ENCODE measurements around the gene PPP1R7. TPM values are rescaled to one million over a fixed set of nuclear protein-coding genes. Genes with fewer than 3 reads are reported as not detected.

The PPP1R7 gene
- total RNA-seq, 1 donor: 46.7 TPM

GRCh38 chr2:241190291-241190981 is 40.2 kb downstream of the PPP1R7 start:
- Histone ChIP-seq H3K9me3 (ENCODE audit: low read depth, low read length) (no peaks in the 10 kb centered on the region), H3K4me1 (ENCODE audit: insufficient read depth, low read length) (no peaks in the 10 kb centered on the region), H3K4me3 (ENCODE audit: insufficient read depth, low read length) (no peak overlapping the region), H3K27ac (ENCODE audit: low read depth, low read length) (no peak overlapping the region), H3K36me3 (ENCODE audit: insufficient read depth, low read length) (no peaks in the 10 kb centered on the region), H3K4me2 (ENCODE audit: insufficient read depth, low read length) (no peak overlapping the region), H2AFZ (ENCODE audit: low read length) (no peak overlapping the region), H3K27me3 (ENCODE audit: insufficient read depth, low read length) (peaks cover 4% of the 10 kb centered on the region), H4K20me1 (ENCODE audit: insufficient read depth, low read length) (no peaks in the 10 kb centered on the region), H3K79me2 (ENCODE audit: insufficient read depth, low read length) (no peaks in the 10 kb centered on the region)
- TF ChIP-seq CTCF (IDR thresholded peaks at IDR 0.05; ENCODE audit: extremely low read depth, low read depth, low read length): no peak
- DNase-seq (ENCODE audit: insufficient read length, low spot score, missing footprints): peak; percentile 73

DNA sequence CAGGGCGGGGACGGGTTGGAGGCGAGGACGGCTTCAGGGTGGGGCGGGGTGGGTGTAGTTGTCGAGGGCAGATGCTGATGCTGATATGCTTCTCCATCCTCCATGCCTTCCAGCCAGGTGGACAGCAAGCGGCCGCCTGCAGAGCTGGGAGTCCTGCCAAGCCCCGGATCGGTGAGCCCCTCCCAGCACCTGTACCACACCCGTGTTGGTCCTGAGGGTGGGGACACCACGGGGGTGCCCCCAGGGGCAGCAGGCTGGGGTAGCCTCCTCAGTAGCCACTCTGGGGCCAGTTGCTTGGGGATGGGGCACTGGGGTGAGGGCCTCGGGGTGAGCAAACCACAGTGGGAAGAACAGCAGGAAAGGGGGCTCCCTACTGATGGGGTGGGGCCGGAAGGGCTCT is 40.8 kb downstream of the PPP1R7 start:
- Histone ChIP-seq H3K4me3 (ENCODE audit: insufficient read depth, low read length) (no peak overlapping the region), H3K79me2 (ENCODE audit: insufficient read depth, low read length) (no peaks in the 10 kb centered on the region), H2AFZ (ENCODE audit: low read length) (no peak overlapping the region), H3K36me3 (ENCODE audit: insufficient read depth, low read length) (no peaks in the 10 kb centered on the region), H3K9me3 (ENCODE audit: low read depth, low read length) (no peaks in the 10 kb centered on the region), H3K27me3 (ENCODE audit: insufficient read depth, low read length) (peaks cover 6% of the 10 kb centered on the region), H3K4me2 (ENCODE audit: insufficient read depth, low read length) (no peak overlapping the region), H3K27ac (ENCODE audit: low read depth, low read length) (no peak overlapping the region), H3K4me1 (ENCODE audit: insufficient read depth, low read length) (no peaks in the 10 kb centered on the region), H4K20me1 (ENCODE audit: insufficient read depth, low read length) (no peaks in the 10 kb centered on the region)
- no peak for TF ChIP-seq CTCF (IDR thresholded peaks at IDR 0.05; ENCODE audit: extremely low read depth, low read depth, low read length)
- no peak for DNase-seq (ENCODE audit: insufficient read length, low spot score, missing footprints)

- H3K4me3 ChIP-seq (ENCODE audit: insufficient read depth, low read length): no peak overlapping the region
- no peak overlapping the region for H2AFZ ChIP-seq (ENCODE audit: low read length)
- no peak overlapping the region for H3K4me2 ChIP-seq (ENCODE audit: insufficient read depth, low read length)
- H3K79me2 ChIP-seq (ENCODE audit: insufficient read depth, low read length): no peaks in the 10 kb centered on the region
- DNase-seq (ENCODE audit: insufficient read length, low spot score, missing footprints): peak; percentile 66
- H3K27ac ChIP-seq (ENCODE audit: low read depth, low read length): no peak overlapping the region
- TF ChIP-seq CTCF (IDR thresholded peaks at IDR 0.05; ENCODE audit: extremely low read depth, low read depth, low read length): no peak
- H3K36me3 ChIP-seq (ENCODE audit: insufficient read depth, low read length): no peaks in the 10 kb centered on the region
- no peaks in the 10 kb centered on the region for H3K9me3 ChIP-seq (ENCODE audit: low read depth, low read length)
- no peaks in the 10 kb centered on the region for H4K20me1 ChIP-seq (ENCODE audit: insufficient read depth, low read length)
- H3K27me3 ChIP-seq (ENCODE audit: insufficient read depth, low read length): peaks cover 5% of the 10 kb centered on the region
- H3K4me1 ChIP-seq (ENCODE audit: insufficient read depth, low read length): no peaks in the 10 kb centered on the region
These were observed 43.0 kb downstream of the PPP1R7 start for GRCh38 chr2:241193271-241193670.

DNA sequence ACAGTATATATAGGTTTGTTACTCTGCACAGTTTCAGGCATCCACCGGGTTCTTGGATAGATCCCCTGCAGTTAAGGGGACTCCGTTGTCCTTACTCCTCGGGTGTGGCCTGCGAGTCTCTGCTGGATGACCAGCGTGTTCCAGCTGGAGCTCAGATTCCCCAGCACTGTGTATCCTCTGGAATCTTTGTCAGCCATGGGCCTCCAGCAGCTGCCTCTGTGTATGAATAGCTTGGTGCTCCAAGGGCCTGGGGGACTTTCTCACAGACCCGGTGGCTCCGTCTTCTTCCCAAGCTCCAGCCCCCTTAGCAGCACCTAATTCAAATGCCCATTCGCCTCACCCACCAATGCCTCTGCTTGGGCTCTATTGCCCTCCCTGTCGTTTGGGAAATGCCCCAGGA is 44.5 kb downstream of the PPP1R7 start:
- Histone ChIP-seq H3K27me3 (ENCODE audit: insufficient read depth, low read length) (peaks cover 3% of the 10 kb centered on the region), H3K4me1 (ENCODE audit: insufficient read depth, low read length) (no peaks in the 10 kb centered on the region), H3K36me3 (ENCODE audit: insufficient read depth, low read length) (no peaks in the 10 kb centered on the region), H3K4me2 (ENCODE audit: insufficient read depth, low read length) (no peak overlapping the region), H4K20me1 (ENCODE audit: insufficient read depth, low read length) (no peaks in the 10 kb centered on the region), H3K27ac (ENCODE audit: low read depth, low read length) (no peak overlapping the region), H3K9me3 (ENCODE audit: low read depth, low read length) (no peaks in the 10 kb centered on the region), H2AFZ (ENCODE audit: low read length) (no peak overlapping the region), H3K4me3 (ENCODE audit: insufficient read depth, low read length) (no peak overlapping the region), H3K79me2 (ENCODE audit: insufficient read depth, low read length) (no peaks in the 10 kb centered on the region)
- DNase-seq (ENCODE audit: insufficient read length, low spot score, missing footprints): peak; percentile 63
- no peak for TF ChIP-seq CTCF (IDR thresholded peaks at IDR 0.05; ENCODE audit: extremely low read depth, low read depth, low read length)

Measured in osteoblast (primary cell).